CD4-positive, alpha-beta T cell treated with Interleukin-17A for 4 hours (primary cell): ENCODE measurements around the gene PRR35.

Experiments
- DNase-seq: peaks from one replicate; pipeline ENCODE4 v3.0.0-alpha.2; 2020; ENCODE audit warnings: mixed read lengths

Gene PRR35

GRCh38 chr16:528111-529011 is 31.8 kb upstream of the PRR35 start:
- peak; percentile 37 for DNase-seq

GRCh38 chr16:529012-529575 is 31.1 kb upstream of the PRR35 start:
- DNase-seq: peak; percentile 29

GRCh38 chr16:530111-530817 is 29.9 kb upstream of the PRR35 start:
- DNase-seq: no peak

GRCh38 chr16:531494-532125 is 28.6 kb upstream of the PRR35 start:
- no peak for DNase-seq

GRCh38 chr16:533391-534123 is 26.6 kb upstream of the PRR35 start:
- DNase-seq: no peak

GRCh38 chr16:534135-534534 is 26.1 kb upstream of the PRR35 start:
- DNase-seq: no peak

GRCh38 chr16:534856-535445 is 25.2 kb upstream of the PRR35 start:
- no peak for DNase-seq

- no peak for DNase-seq
Observed at GRCh38 chr16:535446-536405, 24.5 kb upstream of the PRR35 start.

GRCh38 chr16:536746-537145 is 23.4 kb upstream of the PRR35 start:
- no peak for DNase-seq

- DNase-seq: no peak
Observed at GRCh38 chr16:537415-538335, 22.5 kb upstream of the PRR35 start.

- no peak for DNase-seq
Observed at GRCh38 chr16:539901-540530, 20.2 kb upstream of the PRR35 start.

GRCh38 chr16:540645-541340 is 19.4 kb upstream of the PRR35 start:
- no peak for DNase-seq

GRCh38 chr16:543301-544164 is 16.7 kb upstream of the PRR35 start:
- no peak for DNase-seq

GRCh38 chr16:544517-544916 is 15.7 kb upstream of the PRR35 start:
- DNase-seq: no peak

GRCh38 chr16:546909-547770 is 13.1 kb upstream of the PRR35 start:
- DNase-seq: peak; percentile 66

- no peak for DNase-seq
Observed at GRCh38 chr16:548586-548985, 11.6 kb upstream of the PRR35 start.
